Peyer's patch (tissue), 4 donors: ENCODE measurements around the gene KLHDC7A.

Experiments used
- CTCF ChIP-seq, 6 experiments: fragments of 450-650 bp in 4 of 6; fragments of 200-600 bp in 2 of 6; sonication (generic) in 1 of 6; IDR thresholded peaks; one replicate each; pipeline ENCODE4 v1.5.1; 2017 to 2019; ENCODE audit warnings: antibody characterized with exemption in 6 of 6, mild to moderate bottlenecking in 3 of 6, moderate library complexity in 1 of 6
- POLR2A ChIP-seq, 2 donors: fragments of 450-650 bp; IDR thresholded peaks; one replicate each; pipeline ENCODE4 v1.5.1; 2017; ENCODE audit warnings: antibody characterized with exemption in 2 of 2, mild to moderate bottlenecking in 2 of 2, moderate library complexity in 2 of 2

GRCh38 chr1:18511149-18511873 is 30.6 kb downstream of the KLHDC7A start:
- no peak for TF ChIP-seq CTCF (IDR thresholded peaks at IDR 0.05)
- TF ChIP-seq POLR2A (IDR thresholded peaks at IDR 0.05) = no peak
